ENCODE measurements around the gene RIMS1. TPM values are rescaled to one million over a fixed set of nuclear protein-coding genes. Genes with fewer than 3 reads are reported as not detected.
"Not testable (repeated sequence)": the region's sequence is repeated elsewhere in the genome, so short reads cannot be mapped to it uniquely, and the experiment has no call there.

Gene RIMS1
- total RNA-seq, 1 experiment from 2014 or later = 1.6 TPM

GRCh38 chr6:72324591-72324990 lies 438.2 kb downstream of the RIMS1 start:
- Histone ChIP-seq H3K4me3 (ENCODE audit: insufficient read depth, low read depth, low read length) (no peak overlapping the region), H3K27me3 (ENCODE audit: control insufficient read depth, insufficient read depth, low read length) (no peaks in the 10 kb centered on the region), H3K36me3 (replicated peaks; ENCODE audit: control insufficient read depth, insufficient read depth, low read length) (no peaks in the 10 kb centered on the region)
- DNase-seq = no peak

DNA sequence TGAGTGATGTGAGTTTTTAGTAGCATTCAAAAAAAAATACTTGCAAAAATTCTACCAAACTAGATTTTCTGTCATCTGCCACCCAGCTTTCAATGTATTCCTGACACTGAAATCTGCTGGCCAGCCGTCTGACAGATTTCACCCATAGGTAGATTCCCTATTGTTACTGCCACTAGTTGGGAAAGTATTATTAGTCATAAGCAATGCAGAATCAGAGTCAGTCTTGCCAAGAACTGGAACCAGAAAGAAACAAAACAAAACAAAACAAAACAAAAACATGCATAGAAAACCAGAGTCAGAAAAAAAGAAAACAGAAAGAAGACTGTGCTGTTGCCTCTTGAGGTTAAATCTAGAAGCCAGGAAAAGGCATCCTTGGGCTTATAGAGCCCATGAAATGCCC lies 442.4 kb downstream of the RIMS1 start:
- H3K4me3 ChIP-seq (ENCODE audit: insufficient read depth, low read depth, low read length) = no peak overlapping the region
- no peaks in the 10 kb centered on the region for H3K36me3 ChIP-seq (replicated peaks; ENCODE audit: control insufficient read depth, insufficient read depth, low read length)
- no peaks in the 10 kb centered on the region for H3K27me3 ChIP-seq (ENCODE audit: control insufficient read depth, insufficient read depth, low read length)
- DNase-seq = no peak

GRCh38 chr6:72335203-72335602 lies 448.9 kb downstream of the RIMS1 start:
- H3K27me3 ChIP-seq (ENCODE audit: control insufficient read depth, insufficient read depth, low read length); H3K4me3 ChIP-seq (ENCODE audit: insufficient read depth, low read depth, low read length); DNase-seq; H3K36me3 ChIP-seq (replicated peaks; ENCODE audit: control insufficient read depth, insufficient read depth, low read length): not testable (repeated sequence)

- H3K27me3 ChIP-seq (ENCODE audit: control insufficient read depth, insufficient read depth, low read length) = no peaks in the 10 kb centered on the region
- H3K36me3 ChIP-seq (replicated peaks; ENCODE audit: control insufficient read depth, insufficient read depth, low read length) = no peaks in the 10 kb centered on the region
- DNase-seq = no peak
- no peak overlapping the region for H3K4me3 ChIP-seq (ENCODE audit: insufficient read depth, low read depth, low read length)
Observed at GRCh38 chr6:72348926-72349325, 462.6 kb downstream of the RIMS1 start.

DNA sequence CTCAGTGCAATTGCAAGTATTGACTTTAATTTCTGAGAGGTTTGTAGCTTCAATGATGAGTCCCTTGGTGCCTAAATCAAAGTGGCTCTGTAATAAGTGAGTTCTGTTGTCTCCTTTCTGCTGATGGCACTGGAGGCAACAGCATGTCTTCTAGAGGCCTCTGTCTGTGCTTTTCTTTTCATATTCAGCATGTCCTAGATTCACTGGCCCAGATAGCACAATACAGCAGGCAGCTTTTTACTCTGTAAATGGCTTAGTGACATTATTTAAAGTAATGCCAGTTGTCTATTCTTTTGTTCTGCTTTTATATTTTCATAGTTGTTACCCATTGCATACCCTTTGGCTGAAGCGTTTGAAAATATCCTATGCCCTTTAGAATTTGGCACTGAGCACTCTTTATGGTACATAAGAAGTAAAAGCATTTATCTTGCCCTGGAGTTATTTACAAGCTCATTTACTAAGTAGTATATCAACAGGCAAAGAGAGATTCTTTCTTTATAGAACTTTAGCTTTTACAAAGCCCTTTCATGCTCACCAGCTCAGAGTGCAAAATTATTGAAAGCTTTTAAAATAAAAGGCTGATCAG lies 464.0 kb downstream of the RIMS1 start:
- Histone ChIP-seq H3K4me3 (ENCODE audit: insufficient read depth, low read depth, low read length) (no peak overlapping the region), H3K36me3 (replicated peaks; ENCODE audit: control insufficient read depth, insufficient read depth, low read length) (no peaks in the 10 kb centered on the region), H3K27me3 (ENCODE audit: control insufficient read depth, insufficient read depth, low read length) (no peaks in the 10 kb centered on the region)
- DNase-seq = no peak

- no peak overlapping the region for H3K4me3 ChIP-seq (ENCODE audit: insufficient read depth, low read depth, low read length)
- no peak for DNase-seq
- H3K27me3 ChIP-seq (ENCODE audit: control insufficient read depth, insufficient read depth, low read length) = no peaks in the 10 kb centered on the region
- no peaks in the 10 kb centered on the region for H3K36me3 ChIP-seq (replicated peaks; ENCODE audit: control insufficient read depth, insufficient read depth, low read length)
Observed at GRCh38 chr6:72363844-72364740, 477.7 kb downstream of the RIMS1 start.

GRCh38 chr6:72365773-72366172 lies 479.4 kb downstream of the RIMS1 start:
- no peaks in the 10 kb centered on the region for H3K27me3 ChIP-seq (ENCODE audit: control insufficient read depth, insufficient read depth, low read length)
- no peaks in the 10 kb centered on the region for H3K36me3 ChIP-seq (replicated peaks; ENCODE audit: control insufficient read depth, insufficient read depth, low read length)
- DNase-seq = no peak
- H3K4me3 ChIP-seq (ENCODE audit: insufficient read depth, low read depth, low read length) = no peak overlapping the region

- H3K36me3 ChIP-seq (replicated peaks; ENCODE audit: control insufficient read depth, insufficient read depth, low read length) = no peaks in the 10 kb centered on the region
- no peak overlapping the region for H3K4me3 ChIP-seq (ENCODE audit: insufficient read depth, low read depth, low read length)
- no peaks in the 10 kb centered on the region for H3K27me3 ChIP-seq (ENCODE audit: control insufficient read depth, insufficient read depth, low read length)
- no peak for DNase-seq
Observed at GRCh38 chr6:72367439-72367838, 481.1 kb downstream of the RIMS1 start.

DNA sequence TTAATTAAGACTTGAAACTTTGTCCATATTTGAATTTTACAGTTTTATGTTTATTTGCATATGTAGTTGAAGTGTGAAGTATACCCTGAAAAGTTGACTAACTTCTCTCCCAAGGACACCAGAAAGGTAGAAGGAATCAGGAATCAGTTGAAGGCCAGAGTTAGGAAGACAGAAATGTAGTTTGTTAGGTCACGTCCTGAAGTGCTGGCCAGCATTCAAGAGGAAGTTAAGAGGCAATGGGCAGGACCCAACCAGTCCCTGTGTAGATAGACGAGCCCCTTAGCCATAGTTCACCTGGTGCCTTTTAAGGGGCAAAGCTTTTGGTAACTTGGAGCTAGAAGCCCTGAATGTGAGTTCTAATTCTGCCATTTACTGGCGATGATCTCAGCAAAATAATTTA lies 485.1 kb downstream of the RIMS1 start:
- no peak overlapping the region for H3K4me3 ChIP-seq (ENCODE audit: insufficient read depth, low read depth, low read length)
- no peak for DNase-seq
- no peaks in the 10 kb centered on the region for H3K36me3 ChIP-seq (replicated peaks; ENCODE audit: control insufficient read depth, insufficient read depth, low read length)
- no peaks in the 10 kb centered on the region for H3K27me3 ChIP-seq (ENCODE audit: control insufficient read depth, insufficient read depth, low read length)

GRCh38 chr6:72374172-72374571 lies 487.8 kb downstream of the RIMS1 start:
- no peak for DNase-seq
- H3K36me3 ChIP-seq (replicated peaks; ENCODE audit: control insufficient read depth, insufficient read depth, low read length) = no peaks in the 10 kb centered on the region
- no peak overlapping the region for H3K4me3 ChIP-seq (ENCODE audit: insufficient read depth, low read depth, low read length)
- no peaks in the 10 kb centered on the region for H3K27me3 ChIP-seq (ENCODE audit: control insufficient read depth, insufficient read depth, low read length)

DNA sequence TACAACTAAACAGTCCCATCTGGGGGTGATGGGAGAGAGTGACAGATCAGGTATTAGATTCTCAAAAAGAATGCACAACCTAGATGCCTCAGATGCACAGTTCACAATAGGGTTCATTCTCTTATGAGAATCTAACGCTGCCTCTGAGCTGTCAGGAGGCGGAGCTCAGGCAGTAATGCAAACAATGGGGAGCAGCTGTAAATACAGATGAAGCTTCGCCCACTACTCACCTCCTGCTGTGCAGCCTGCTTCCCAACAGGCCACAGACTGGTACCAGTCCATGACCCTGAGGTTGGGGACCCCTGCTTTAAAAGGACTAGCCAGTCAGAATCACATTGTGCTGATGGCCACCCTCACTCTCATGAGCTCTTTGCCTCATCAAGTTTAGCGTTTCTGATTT lies 488.5 kb downstream of the RIMS1 start:
- DNase-seq = no peak

DNA sequence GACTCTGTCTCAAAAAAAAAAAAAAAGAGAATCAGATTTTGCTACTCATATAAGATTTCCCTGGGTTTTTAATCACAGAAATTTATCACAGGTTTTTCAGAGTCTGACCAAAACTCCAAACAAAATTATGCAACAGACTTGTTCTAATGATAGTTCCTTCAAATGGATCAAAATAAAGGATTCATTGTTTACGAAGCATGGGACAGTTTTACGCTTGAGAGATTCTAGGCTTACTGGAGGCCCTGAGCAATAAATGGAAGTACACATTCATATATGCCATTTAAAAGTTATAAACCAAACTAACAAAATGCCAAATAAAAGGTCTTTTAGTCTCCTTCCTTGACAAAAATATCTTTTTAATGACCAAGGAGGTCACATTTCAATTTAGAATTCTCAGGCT lies 490.4 kb downstream of the RIMS1 start:
- no peak for DNase-seq
- Histone ChIP-seq H3K27me3 (ENCODE audit: control insufficient read depth, insufficient read depth, low read length) (no peaks in the 10 kb centered on the region), H3K4me3 (ENCODE audit: insufficient read depth, low read depth, low read length) (no peak overlapping the region), H3K36me3 (replicated peaks; ENCODE audit: control insufficient read depth, insufficient read depth, low read length) (no peaks in the 10 kb centered on the region)

More for the DNA sequence above, 488.5 kb downstream of the RIMS1 start:
- Histone ChIP-seq H3K36me3 (replicated peaks; ENCODE audit: control insufficient read depth, insufficient read depth, low read length) (no peaks in the 10 kb centered on the region), H3K4me3 (ENCODE audit: insufficient read depth, low read depth, low read length) (no peak overlapping the region), H3K27me3 (ENCODE audit: control insufficient read depth, insufficient read depth, low read length) (no peaks in the 10 kb centered on the region)

- H3K4me3 ChIP-seq (ENCODE audit: insufficient read depth, low read depth, low read length) = no peak overlapping the region
- DNase-seq = no peak
- H3K36me3 ChIP-seq (replicated peaks; ENCODE audit: control insufficient read depth, insufficient read depth, low read length) = no peaks in the 10 kb centered on the region
- H3K27me3 ChIP-seq (ENCODE audit: control insufficient read depth, insufficient read depth, low read length) = no peaks in the 10 kb centered on the region
Observed at GRCh38 chr6:72381076-72381475, 494.7 kb downstream of the RIMS1 start.

DNA sequence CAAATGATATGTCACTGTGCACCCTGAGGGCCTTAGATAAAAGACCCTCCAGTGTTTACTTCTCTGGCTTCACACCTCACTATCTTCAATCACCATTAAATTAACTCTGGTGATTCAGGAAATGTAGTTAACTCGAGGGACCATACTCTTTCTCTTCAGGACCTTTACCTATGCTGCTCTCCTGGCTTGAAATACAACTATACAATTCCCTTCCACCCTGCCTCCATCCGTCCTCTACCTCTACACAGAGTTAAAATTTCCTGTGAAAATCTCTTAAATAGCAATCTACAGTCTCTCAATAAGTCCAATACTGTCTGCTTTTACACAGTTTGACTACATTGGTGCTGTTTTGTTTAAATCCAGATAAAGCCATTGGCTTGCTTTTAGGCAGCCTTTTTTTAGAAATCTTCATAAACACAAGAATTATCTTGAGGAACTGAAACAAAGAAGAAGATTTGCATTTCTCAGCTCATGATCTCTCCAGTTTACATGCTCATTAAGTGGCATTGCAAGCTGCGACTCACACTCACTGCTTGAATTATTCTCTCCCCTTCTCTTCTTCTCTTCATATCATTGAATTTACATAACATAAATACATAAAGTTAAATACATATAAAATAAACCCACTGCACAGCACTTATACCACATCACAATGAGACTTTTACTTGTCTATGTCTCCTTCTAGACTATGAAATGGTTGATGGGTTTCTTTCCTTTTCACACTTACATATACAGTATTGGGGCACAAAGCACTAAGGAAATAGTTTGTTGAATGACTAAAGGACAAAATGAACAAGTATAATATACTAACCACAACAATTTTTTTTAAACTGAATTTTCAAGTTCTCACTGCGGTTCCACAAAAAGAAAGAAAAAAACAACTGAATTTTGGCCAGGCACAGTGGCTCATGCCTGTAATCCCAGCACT lies 496.5 kb downstream of the RIMS1 start:
- H3K4me3 ChIP-seq (ENCODE audit: insufficient read depth, low read depth, low read length) = no peak overlapping the region

More for the DNA sequence above, 496.5 kb downstream of the RIMS1 start:
- H3K27me3 ChIP-seq (ENCODE audit: control insufficient read depth, insufficient read depth, low read length) = no peaks in the 10 kb centered on the region
- H3K36me3 ChIP-seq (replicated peaks; ENCODE audit: control insufficient read depth, insufficient read depth, low read length) = no peaks in the 10 kb centered on the region
- DNase-seq = no peak

Data from H7 (cell line).